ENCODE data around the gene NKX2-4. TPM values are rescaled to one million over a fixed set of nuclear protein-coding genes. Genes with fewer than 3 reads are reported as not detected.

Gene NKX2-4
- total RNA-seq, 1 experiment from 2014 or later: not detected

GRCh38 chr20:21388566-21388965 lies 8.8 kb downstream of the NKX2-4 start:
- H3K9me3 Mint-ChIP-seq (ENCODE audit: low read depth, unreplicated experiment): no peaks in the 10 kb centered on the region
- intact Hi-C loops (cut with micrococcal nuclease; ENCODE audit: unreplicated experiment): no loop called here
- H3K36me3 Mint-ChIP-seq (ENCODE audit: insufficient read depth, unreplicated experiment): no peaks in the 10 kb centered on the region
- no peak overlapping the region for H3K4me3 Mint-ChIP-seq (ENCODE audit: low read depth, unreplicated experiment)
- no peak for DNase-seq
- CTCF ChIA-PET: no interaction called here
- TF ChIP-seq CTCF (IDR thresholded peaks at IDR 0.05; ENCODE audit: unreplicated experiment): no peak
- BruUV-seq (replicated peaks): no TSS peak
- H3K27ac Mint-ChIP-seq (ENCODE audit: unreplicated experiment): no peak overlapping the region
- H3K4me1 Mint-ChIP-seq (ENCODE audit: low read depth, unreplicated experiment): no peaks in the 10 kb centered on the region
- no peaks in the 10 kb centered on the region for H3K27me3 Mint-ChIP-seq (ENCODE audit: unreplicated experiment)

GRCh38 chr20:21387528-21387927 lies 9.8 kb downstream of the NKX2-4 start:
- no peaks in the 10 kb centered on the region for H3K36me3 Mint-ChIP-seq (ENCODE audit: insufficient read depth, unreplicated experiment)
- TF ChIP-seq CTCF (IDR thresholded peaks at IDR 0.05; ENCODE audit: unreplicated experiment): no peak
- H3K27me3 Mint-ChIP-seq (ENCODE audit: unreplicated experiment): no peaks in the 10 kb centered on the region
- no peak for DNase-seq
- CTCF ChIA-PET: no interaction called here
- no peaks in the 10 kb centered on the region for H3K9me3 Mint-ChIP-seq (ENCODE audit: low read depth, unreplicated experiment)
- no peak overlapping the region for H3K4me3 Mint-ChIP-seq (ENCODE audit: low read depth, unreplicated experiment)
- no peak overlapping the region for H3K27ac Mint-ChIP-seq (ENCODE audit: unreplicated experiment)
- no peaks in the 10 kb centered on the region for H3K4me1 Mint-ChIP-seq (ENCODE audit: low read depth, unreplicated experiment)
- no TSS peak for BruUV-seq (replicated peaks)
- intact Hi-C loops (cut with micrococcal nuclease; ENCODE audit: unreplicated experiment): no loop called here

- H3K27ac Mint-ChIP-seq (ENCODE audit: unreplicated experiment): no peak overlapping the region
- CTCF ChIA-PET: no interaction called here
- no peak overlapping the region for H3K4me3 Mint-ChIP-seq (ENCODE audit: low read depth, unreplicated experiment)
- no peaks in the 10 kb centered on the region for H3K9me3 Mint-ChIP-seq (ENCODE audit: low read depth, unreplicated experiment)
- intact Hi-C loops (cut with micrococcal nuclease; ENCODE audit: unreplicated experiment): no loop called here
- H3K27me3 Mint-ChIP-seq (ENCODE audit: unreplicated experiment): no peaks in the 10 kb centered on the region
- H3K36me3 Mint-ChIP-seq (ENCODE audit: insufficient read depth, unreplicated experiment): no peaks in the 10 kb centered on the region
- no peaks in the 10 kb centered on the region for H3K4me1 Mint-ChIP-seq (ENCODE audit: low read depth, unreplicated experiment)
- no peak for DNase-seq
- no peak for TF ChIP-seq CTCF (IDR thresholded peaks at IDR 0.05; ENCODE audit: unreplicated experiment)
- no TSS peak for BruUV-seq (replicated peaks)
Observed at GRCh38 chr20:21386111-21386510, 11.2 kb downstream of the NKX2-4 start.

- BruUV-seq (replicated peaks): no TSS peak
- no peak for TF ChIP-seq CTCF (IDR thresholded peaks at IDR 0.05; ENCODE audit: unreplicated experiment)
- Mint-ChIP-seq H3K9me3 (ENCODE audit: low read depth, unreplicated experiment) (no peaks in the 10 kb centered on the region), H3K4me1 (ENCODE audit: low read depth, unreplicated experiment) (no peaks in the 10 kb centered on the region), H3K36me3 (ENCODE audit: insufficient read depth, unreplicated experiment) (no peaks in the 10 kb centered on the region), H3K27me3 (ENCODE audit: unreplicated experiment) (no peaks in the 10 kb centered on the region), H3K4me3 (ENCODE audit: low read depth, unreplicated experiment) (no peak overlapping the region), H3K27ac (ENCODE audit: unreplicated experiment) (no peak overlapping the region)
- DNase-seq: no peak
- intact Hi-C loops (cut with micrococcal nuclease; ENCODE audit: unreplicated experiment): no loop called here
- CTCF ChIA-PET: no interaction called here
Observed at GRCh38 chr20:21384308-21384892, 12.9 kb downstream of the NKX2-4 start.
